Activated gamma-delta T cell treated with anti-CD3 and anti-CD28 coated beads, Interleukin-2, amount 50 U/mL, for 16 hours (primary cell): ENCODE data around the gene CMPK2.
A peak's percentile ranks its signal among the peaks of the same experiment; 100 is the strongest.

Experiments used
- DNase-seq: peaks from one replicate; pipeline ENCODE4 v3.0.0-alpha.2; 2020; ENCODE audit warnings: low read depth

Gene CMPK2

DNA sequence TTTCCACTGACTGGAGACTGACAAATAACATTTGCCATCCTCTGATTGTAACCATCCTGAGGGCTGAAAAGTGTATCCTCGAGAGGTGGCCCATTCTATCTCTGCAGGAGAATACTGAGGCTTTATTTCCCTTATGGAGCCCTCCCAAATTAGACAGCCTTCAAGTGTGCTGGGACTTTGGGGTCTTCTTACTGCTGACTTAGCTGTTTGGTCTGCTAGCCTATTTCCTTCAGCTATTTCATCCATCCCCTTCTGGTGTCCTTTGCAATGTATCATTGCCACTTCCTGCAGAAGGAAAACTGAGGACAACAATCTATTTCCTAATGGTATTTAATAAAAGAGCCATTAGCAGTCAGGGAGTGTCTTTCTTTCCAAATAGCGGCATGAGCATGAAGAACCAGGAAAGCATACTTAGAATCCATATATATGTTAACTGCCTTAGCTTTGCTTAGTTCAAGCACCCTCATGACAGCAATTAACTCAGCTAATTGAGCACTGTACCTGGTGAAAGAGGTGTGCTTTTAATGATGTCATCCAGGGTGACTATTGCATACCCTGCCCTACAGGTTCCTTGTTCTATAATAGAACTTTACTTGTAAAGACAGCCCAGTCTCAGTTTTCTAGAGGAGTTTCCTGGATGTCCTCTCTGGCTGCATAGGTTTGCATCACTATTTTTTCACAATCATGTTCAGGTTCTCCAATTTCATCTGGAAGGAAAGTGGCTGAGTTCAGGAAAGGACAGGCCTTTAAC lies 24.0 kb downstream of the CMPK2 start:
- no peak for DNase-seq

DNA sequence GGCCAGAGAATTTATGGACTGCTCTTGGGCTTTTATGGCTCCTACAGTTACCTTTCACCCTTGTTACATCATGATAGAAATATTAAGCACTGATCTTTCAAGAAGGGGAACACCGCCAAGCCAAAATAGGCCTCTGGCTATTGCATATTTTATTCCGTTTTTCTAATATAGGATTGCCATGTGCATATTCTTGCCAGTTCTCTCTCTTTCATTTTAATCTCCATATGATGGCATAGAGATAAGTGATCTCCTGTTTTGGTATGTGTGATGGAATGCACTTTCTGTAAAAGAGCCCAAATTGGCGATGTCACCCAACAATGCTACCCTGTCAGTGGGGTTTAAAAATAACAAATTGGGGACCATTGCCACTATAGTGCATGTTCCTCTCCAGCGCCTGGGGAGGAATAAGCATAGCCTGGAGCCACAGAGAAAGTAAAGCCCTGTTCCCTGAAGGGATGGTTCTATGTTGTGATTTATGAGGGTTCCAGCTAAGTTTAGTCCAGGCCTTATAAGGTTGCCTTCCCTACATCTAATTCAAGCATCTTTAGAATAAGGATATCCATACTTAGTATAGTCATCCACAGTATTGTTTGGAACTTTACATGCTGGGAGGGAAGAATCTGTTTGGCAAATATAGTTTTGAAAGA lies 26.9 kb downstream of the CMPK2 start:
- no peak for DNase-seq

DNA sequence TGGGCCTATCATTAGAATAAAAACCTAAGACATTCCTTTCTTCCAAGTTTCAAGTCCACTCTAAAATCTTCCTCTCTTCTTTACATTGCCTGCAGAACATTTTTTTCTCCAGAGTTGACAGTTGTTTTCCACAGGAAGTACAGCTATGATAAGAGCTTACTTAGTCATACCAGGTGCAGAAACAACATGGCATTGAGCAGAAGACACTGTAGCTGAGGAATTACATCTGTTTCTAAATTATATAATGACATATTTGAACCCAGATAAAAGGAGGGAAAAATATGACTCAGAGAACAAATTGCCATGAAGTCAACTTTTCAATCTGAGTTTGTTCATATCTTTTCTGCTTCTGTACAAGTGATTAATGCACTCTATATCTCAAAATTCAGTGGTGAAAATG lies 30.2 kb downstream of the CMPK2 start:
- no peak for DNase-seq

DNA sequence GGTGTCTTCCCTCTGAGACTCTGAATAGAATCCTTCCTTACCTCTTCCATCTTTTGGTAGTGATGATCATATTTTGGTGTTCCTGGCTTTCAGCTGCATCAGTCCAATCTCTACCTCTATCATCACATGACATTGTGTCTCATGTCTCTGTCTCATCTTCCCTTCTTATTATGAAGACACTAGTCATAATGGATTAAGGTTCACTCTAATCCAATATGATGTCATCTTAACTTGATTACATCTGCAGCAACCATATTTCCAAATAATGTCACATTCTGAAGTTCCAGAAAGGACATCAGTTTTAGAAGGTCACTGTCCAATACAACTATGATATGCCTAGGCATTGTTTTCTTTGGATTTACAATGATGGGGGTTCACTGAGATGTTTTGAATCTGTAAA lies 31.5 kb downstream of the CMPK2 start:
- no peak for DNase-seq

DNA sequence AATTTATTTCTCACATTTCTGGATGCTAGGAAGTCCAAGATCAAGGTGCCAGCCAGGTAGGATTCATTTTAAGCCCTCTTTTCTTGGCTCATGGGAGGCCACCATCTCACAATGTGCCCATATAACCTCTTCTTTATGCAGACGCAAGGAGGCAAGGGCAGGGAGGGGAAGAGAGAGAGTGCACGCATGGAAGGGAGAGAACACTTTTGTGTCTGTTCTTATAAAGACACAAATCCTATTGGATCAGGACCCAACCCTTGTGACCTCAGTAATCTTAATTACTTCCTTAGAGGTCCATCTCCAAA lies 32.5 kb downstream of the CMPK2 start:
- no peak for DNase-seq

DNA sequence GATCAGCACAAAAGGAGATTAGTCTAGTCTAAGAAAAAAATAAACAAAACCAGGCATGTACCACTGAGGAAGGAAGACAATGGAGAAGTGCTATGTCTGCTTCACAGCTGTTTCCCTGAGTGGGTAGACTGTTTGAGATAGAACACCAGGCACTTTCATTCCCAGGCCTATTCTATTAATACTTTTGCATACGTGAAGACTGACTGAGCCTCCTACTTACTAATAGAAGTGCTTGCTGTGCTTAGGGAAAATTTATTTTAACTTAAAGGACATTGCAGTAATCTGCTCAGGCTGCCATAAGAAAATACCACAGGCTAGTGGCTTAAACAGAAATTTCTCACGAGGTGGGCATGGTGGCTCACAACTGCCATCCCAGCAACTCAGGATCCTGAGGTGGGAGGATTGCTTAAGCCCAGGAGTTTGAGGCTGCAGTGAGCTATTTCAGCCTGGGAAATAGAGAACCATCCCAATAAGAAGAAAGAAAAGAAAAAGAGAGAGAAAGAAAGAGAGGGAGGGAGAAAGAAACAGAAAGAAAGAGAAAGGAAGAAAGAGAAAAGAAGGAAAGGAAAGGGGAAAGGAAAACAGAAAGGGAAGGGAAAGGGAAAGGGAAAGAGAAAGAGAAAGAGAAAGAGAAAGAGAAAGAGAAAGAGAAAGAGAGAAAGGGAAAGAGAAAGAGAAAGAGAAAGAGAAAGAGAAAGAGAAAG lies 33.0 kb downstream of the CMPK2 start:
- no peak for DNase-seq

- DNase-seq, result no peak
These were observed 34.5 kb downstream of the CMPK2 start for GRCh38 chr2:6831229-6831628.

- DNase-seq, result no peak
These were observed 37.5 kb downstream of the CMPK2 start for GRCh38 chr2:6828299-6828584.

- no peak for DNase-seq
These were observed 38.0 kb downstream of the CMPK2 start for GRCh38 chr2:6827566-6828298.

DNA sequence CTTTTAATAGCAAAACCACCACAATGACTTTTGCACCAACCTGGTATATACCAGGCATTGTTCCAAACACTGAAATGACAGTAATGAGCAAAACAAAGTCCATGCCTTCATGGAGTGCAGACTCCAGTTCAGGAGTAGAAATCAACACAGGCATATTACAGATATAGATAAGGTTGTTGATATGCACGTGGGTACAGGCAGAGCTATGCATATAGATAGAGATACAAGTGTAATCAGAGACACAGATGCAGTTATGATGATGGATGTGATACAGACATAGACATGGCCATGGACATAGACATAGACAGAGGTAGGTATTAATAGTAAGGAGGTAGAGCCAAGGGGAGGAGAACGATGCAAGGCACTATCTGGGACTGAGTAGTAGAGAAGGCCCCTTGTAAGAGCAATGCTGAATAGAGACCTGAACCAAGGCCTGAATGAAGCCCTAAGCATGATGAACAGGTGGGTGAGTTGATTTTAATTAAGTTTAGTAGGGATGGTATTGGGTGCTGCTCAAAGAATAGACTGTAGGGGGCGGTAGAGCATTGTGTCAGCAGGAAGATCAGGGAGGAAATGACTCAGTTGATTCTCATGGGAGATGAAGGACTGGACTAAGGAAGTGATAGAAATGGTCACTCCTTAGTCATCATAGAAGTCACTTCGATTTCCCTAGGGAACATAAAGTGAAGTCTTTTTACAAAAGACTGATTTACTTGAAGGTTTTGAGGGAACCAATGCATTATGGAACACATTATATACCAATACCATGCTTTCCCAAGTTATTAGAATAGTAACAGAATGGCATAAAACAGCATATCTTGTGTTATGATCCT lies 39.4 kb downstream of the CMPK2 start:
- DNase-seq, result peak; percentile 30

GRCh38 chr2:6824962-6825361 lies 40.7 kb downstream of the CMPK2 start:
- no peak for DNase-seq

DNA sequence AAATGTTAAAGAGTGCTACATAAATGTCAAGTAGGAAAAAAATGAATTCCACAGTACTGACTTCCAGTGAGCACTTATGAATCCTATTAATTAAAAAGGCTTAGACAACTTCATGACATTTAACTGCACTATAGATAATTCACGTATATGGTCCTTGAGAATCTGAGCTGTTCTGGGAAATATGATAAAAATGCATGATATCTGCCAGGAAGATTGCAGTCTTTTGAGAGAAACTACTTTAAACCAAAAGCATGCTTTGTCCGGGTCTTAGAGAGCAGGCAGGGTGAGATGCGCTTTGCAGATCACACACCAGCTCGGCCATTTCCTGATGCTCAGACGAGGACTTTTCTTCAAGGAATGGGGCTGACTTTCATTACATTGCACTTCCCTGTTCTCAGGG lies 42.6 kb downstream of the CMPK2 start:
- DNase-seq, result no peak

- no peak for DNase-seq
These were observed 43.3 kb downstream of the CMPK2 start for GRCh38 chr2:6822406-6822805.

- no peak for DNase-seq
These were observed 44.7 kb downstream of the CMPK2 start for GRCh38 chr2:6820903-6821584.

- DNase-seq, result no peak
These were observed 45.5 kb downstream of the CMPK2 start for GRCh38 chr2:6820236-6820635.

DNA sequence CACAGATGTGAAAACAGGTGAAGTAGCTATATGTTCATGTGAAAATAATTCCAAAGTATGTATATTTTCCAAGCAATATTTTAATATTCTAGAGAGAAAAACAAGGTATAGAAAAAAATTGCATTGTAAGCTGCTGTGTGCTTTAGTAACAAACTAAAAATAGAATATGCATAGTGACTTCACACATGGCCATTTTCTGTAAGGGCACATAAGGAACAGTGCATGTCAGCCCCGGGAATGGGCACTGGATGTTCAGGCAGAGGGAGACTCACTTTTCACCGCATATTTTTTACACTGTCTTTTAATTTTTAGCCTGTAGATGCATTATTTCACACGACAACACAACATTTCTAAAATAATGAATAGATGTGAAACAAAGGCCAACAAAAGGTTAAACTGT lies 46.0 kb downstream of the CMPK2 start:
- DNase-seq, result no peak

DNA sequence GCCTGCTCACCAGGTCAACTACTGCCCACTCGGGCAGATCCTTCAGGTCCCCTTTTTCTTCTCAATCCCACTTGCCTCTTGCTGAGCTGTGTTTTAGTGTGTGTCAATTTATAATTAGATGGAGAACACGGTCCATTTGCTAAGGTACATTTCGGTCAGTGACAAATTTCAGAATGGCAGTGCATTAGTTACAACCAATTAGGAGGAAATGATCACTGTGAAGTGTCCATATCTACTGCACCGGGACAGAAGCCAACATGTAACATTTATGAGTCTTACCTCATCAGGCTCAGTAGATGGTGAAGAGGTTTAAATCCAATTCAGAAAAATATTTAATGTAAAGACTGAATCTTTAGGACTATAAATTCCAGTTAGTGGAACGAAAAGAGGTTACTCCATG lies 47.7 kb downstream of the CMPK2 start:
- no peak for DNase-seq

GRCh38 chr2:6814869-6815268 lies 50.8 kb downstream of the CMPK2 start:
- DNase-seq, result no peak

GRCh38 chr2:6814312-6814711 lies 51.4 kb downstream of the CMPK2 start:
- DNase-seq, result no peak

DNA sequence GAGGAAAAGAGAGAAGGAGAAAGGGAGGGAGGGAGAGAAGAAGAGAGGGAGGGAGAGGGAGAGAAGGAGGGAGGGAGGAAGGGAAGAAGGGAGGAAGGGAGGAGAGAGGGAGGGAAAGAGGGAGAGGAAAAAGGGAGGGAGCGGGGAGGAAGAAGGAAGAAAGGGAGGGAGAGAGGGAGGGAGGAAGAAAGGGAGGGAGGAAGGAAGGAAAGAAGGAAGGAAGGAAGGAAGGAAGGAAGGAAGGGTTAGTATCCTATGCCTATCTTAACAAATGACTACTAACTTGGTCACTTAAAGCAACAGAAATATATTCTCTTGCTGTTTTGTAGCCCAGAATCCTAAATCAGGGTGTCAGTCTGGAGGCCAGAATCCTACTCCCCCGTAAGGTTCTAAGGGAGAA lies 52.1 kb downstream of the CMPK2 start:
- DNase-seq, result no peak

GRCh38 chr2:6812857-6813530 lies 52.7 kb downstream of the CMPK2 start:
- no peak for DNase-seq
